Mammary epithelial cell (primary cell): ENCODE results near the gene EPHA1.
"Not testable (repeated sequence)": the region's sequence is repeated elsewhere in the genome, so short reads cannot be mapped to it uniquely, and the experiment has no call there.

Experiments
- CTCF ChIP-seq, 2 donors: IDR thresholded peaks in 1 of 2; conservative IDR thresholded peaks in 1 of 2; 2 replicates each; pipeline ENCODE4 v1.5.1; 2011 to 2012; ENCODE audit warnings: inconsistent platforms in 2 of 2, low read length in 2 of 2, mild to moderate bottlenecking in 2 of 2, control low read depth in 1 of 2, low read depth in 1 of 2; ENCODE audit not compliant: insufficient read depth in 1 of 2; ENCODE audit errors: extremely low read depth in 1 of 2
- EZH2 ChIP-seq: IDR thresholded peaks from 2 replicates; pipeline ENCODE4 v1.6.1; 2012; ENCODE audit warnings: low read length, inconsistent platforms, borderline replicate concordance

- not testable (repeated sequence) for TF ChIP-seq CTCF (conservative IDR thresholded peaks at IDR 0.05 in 1 of 2, IDR thresholded peaks at IDR 0.05 in 1 of 2; ENCODE audit: extremely low read depth in 1 of 2, insufficient read depth in 1 of 2, low read depth in 1 of 2, low read length in 2 of 2); EZH2
Measured at GRCh38 chr7:143424476-143424875, 15.8 kb upstream of the EPHA1 start.
